Measurements from ENCODE around the gene KIAA1191. TPM values are rescaled to one million over a fixed set of nuclear protein-coding genes. Genes with fewer than 3 reads are reported as not detected.

The KIAA1191 gene, protein sequence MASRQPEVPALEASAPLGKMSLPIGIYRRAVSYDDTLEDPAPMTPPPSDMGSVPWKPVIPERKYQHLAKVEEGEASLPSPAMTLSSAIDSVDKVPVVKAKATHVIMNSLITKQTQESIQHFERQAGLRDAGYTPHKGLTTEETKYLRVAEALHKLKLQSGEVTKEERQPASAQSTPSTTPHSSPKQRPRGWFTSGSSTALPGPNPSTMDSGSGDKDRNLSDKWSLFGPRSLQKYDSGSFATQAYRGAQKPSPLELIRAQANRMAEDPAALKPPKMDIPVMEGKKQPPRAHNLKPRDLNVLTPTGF
- total RNA-seq = 111 TPM

DNA sequence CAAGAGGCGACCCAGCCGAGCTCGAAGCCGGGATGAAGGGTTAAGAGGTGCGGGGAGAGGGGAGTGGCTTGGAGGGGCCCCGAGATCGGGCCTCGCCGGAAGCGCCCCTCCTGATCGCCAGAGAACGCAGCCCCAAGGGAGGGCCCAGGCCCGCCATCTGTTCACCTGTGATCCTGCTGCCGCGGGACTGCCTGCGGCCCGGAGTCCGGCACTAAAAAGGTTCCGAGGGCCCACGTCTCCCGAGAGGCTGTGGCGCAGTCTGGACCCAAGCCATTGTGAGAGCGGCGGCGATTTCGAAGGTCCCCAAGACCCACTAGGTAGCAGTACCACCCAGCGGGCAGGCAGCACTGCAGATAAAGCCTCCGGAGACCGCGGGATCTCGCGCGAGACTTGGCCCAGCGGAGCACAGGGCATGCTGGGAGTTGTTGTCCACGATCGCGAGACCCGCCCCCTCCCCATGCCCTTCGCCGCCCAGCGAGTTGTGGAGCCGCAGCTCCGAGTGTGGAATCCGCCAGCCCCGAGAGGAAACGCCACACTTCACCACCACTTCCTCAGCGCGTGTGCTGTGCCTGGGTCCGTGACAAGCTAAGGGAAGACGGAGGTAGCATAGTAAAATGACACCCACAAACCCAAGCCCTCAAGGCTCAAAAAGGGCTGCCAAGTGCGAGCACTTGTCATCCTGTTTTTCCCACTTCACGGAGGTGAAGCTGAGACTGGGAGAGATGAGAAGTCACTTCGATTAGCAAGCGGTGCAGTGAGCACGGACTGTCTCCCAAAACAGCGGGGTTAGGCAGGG, at the start of gene KIAA1191:
Gene KIAA1191 (minus strand): TSS at position 328 of the 796 bp plus-strand sequence. CDS start 2,256 bp downstream, outside the sequence.

DNA sequence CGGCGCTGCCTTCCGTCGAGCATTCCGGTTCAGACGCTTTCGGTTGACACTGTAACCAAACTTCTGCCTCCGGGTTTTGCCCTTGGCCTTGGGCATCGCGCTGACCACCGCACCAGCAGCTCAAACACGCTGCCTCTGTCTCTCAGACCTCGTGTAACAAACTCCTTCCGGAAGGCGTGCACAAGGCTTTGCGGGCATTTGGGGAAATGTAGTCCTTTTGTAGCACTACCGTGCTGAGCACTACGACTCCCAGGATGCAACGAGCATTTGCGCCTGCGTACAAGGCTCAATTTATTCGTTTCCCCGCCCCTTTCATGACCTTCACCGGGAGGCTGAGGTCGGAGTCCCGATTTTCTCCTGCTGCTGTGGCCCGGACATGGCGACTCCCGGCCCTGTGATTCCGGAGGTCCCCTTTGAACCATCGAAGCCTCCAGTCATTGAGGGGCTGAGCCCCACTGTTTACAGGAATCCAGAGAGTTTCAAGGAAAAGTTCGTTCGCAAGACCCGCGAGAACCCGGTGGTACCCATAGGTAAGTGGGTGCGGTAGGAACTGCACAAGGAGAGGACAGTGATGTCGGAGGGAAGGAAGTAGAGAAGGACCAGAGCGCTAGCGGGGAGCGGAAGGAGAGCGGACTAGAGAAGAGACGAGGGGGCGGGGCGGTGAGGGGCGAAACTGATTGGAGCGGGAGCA, 27.0 kb upstream of the KIAA1191 start, which contains the start of the genes HIGD2A and NOP16:
Gene HIGD2A (plus strand): TSS at position 308 of the 691 bp plus-strand sequence. CDS start 69 bp downstream, at position 377.
Gene NOP16 (minus strand): TSS at position 155 of the 691 bp plus-strand sequence. CDS start 59 bp downstream, at position 96.

DNA sequence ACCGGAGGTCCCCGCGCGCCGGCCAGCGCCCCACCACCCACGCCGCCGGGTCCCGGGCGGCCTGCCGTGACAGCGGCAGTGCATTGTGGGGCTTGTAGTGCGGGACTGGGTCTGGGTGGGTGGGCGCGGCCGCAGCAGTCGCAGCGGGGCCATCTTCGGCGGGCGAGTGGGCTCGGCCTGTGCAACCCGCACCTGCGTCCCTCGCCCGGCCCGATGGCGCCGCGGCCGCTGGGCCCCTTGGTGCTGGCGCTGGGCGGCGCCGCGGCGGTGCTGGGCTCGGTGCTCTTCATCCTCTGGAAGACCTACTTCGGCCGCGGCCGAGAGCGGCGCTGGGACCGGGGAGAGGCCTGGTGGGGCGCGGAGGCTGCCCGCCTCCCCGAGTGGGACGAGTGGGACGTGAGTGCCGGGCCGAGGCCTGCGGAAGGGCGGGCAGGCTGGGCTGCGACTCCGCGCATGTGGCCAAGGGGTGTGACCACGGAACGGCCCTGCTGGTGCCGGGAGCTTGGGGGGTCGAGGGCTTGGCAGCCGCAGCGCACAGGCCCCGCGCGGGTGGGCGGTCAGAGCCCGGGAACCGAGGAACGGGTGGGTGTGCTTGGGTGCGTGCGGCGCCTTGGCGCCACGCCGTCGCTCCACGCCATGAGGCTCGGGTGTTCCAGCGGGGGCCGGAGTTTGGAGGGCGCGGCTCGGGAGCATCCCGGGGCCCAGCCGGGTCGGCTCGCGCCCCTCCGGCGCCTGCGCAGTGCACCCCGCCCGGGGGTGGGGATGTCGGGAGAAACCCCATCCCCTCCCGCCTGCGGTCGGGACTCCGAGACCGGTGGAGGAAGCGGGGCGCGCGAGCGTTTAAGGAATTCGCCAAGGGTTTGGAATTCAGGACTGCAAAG, 4.0 kb upstream of the KIAA1191 start, which contains the start of gene ARL10:
Gene ARL10 (plus strand): TSS at position 137 of the 881 bp plus-strand sequence. CDS start 77 bp downstream, at position 214.

Small RNAs within 50 kb of the gene (small RNA-seq; reads per million reads assigned to genes)
- gene MIR1271 = 136 reads per million, percentile 97 among the genes with 10 or more reads in this experiment

Other genes starting within 250 kb of the KIAA1191 start
- gene SIMC1, start 123.3 kb downstream of the KIAA1191 start, total RNA-seq = 15.2 TPM
- 39.7 TPM for gene ARL10, start 3.7 kb upstream of the KIAA1191 start, total RNA-seq
- gene NOP16, start 26.8 kb upstream of the KIAA1191 start, total RNA-seq = 8.5 TPM
- gene HIGD2A, start 27.0 kb upstream of the KIAA1191 start, total RNA-seq = 43.4 TPM
- gene CLTB, start 54.8 kb upstream of the KIAA1191 start, total RNA-seq = 80.7 TPM
- gene FAF2, start 86.6 kb upstream of the KIAA1191 start, total RNA-seq = 42.7 TPM
- 12.7 TPM for gene RNF44, start 175.6 kb upstream of the KIAA1191 start, total RNA-seq
- 0.69 TPM for gene CDHR2, start 187.6 kb upstream of the KIAA1191 start, total RNA-seq
- 67.8 TPM for gene GPRIN1, start 248.4 kb upstream of the KIAA1191 start, total RNA-seq

Data from diencephalon (tissue), 1 donor.